Lower lobe of right lung (tissue), 2 donors: ENCODE measurements around the gene SH3GL3. TPM values are rescaled to one million over a fixed set of nuclear protein-coding genes. Genes with fewer than 3 reads are reported as not detected.

Experiments used
- ATAC-seq, 2 donors: fragments of 200-7000 bp; cut with Tn5 transposase; one replicate each; pipeline ENCODE4 v1.9.1; 2020 to 2022; ENCODE audit warnings: mild to moderate bottlenecking in 2 of 2, moderate library complexity in 2 of 2
- DNase-seq: peaks from one replicate; pipeline ENCODE4 v3.0.0-alpha.2; 2020
- H3K27ac ChIP-seq: fragments of 200-600 bp; one replicate; pipeline ENCODE4 v1.8.0; 2022
- H3K27me3 ChIP-seq: fragments of 200-600 bp; one replicate; pipeline ENCODE4 v1.8.0; 2022; ENCODE audit warnings: low read depth
- H3K36me3 ChIP-seq: fragments of 200-600 bp; one replicate; pipeline ENCODE4 v1.8.0; 2022; ENCODE audit warnings: mild to moderate bottlenecking
- H3K4me1 ChIP-seq: fragments of 200-600 bp; one replicate; pipeline ENCODE4 v1.8.0; 2022
- H3K4me3 ChIP-seq: fragments of 200-600 bp; one replicate; pipeline ENCODE4 v1.8.0; 2022; ENCODE audit warnings: mild to moderate bottlenecking
- H3K9me3 ChIP-seq: fragments of 200-600 bp; one replicate; pipeline ENCODE4 v1.8.0; 2022
- intact Hi-C: fragments of 100-400 bp; cut with DNase I; formaldehyde crosslinking; loops from one replicate; pipeline ENCODE4 v1.11.0; 2022
- total RNA-seq: library from RNA; stranded (reverse); fragmentation: NEBNext Ultra II Directional; extraction: Animal tissue kit (Norgen Biotek cat#: 25700); gene quantifications from one replicate; pipeline ENCODE4 v1.2.1, GENCODE V29; 2021
- TF ChIP-seq, protein P1 (sequence below): fragments of 200-600 bp; IDR thresholded peaks from one replicate; pipeline ENCODE4 v1.8.0; 2022; ENCODE audit warnings: antibody characterized with exemption, mild to moderate bottlenecking
- donor health status: DM: no; HTN: yes; CAD: no; lungs with severe emphysema.

SH3GL3 gene
- total RNA-seq, 1 donor from 2014 or later = 2.6 TPM

DNA sequence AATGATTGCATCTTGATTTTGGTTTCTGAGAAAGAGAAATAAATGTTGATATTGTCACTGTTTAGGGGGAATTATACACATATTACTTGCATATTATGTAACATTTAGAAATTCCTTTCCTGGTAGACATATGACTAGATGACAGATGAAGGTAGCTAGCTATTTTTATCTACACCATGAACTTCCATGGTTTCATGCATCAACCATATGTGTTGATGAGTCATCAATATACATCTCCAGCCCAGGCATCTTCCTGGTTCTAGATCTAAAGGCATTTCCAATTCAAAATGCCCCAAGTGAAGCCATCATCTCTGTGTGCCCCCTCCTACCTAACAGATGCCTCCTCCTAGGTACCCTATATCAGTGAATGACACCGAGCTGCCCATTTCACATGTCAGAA is 197.3 kb downstream of the SH3GL3 start:
- H3K27ac ChIP-seq = no peak overlapping the region

GRCh38 chr15:83650831-83651230 is 203.7 kb downstream of the SH3GL3 start:
- Histone ChIP-seq H3K4me3 (no peak overlapping the region), H3K4me1 (no peaks in the 10 kb centered on the region), H3K27me3 (peaks cover 17% of the 10 kb centered on the region), H3K36me3 (no peaks in the 10 kb centered on the region), H3K27ac (no peak overlapping the region), H3K9me3 (no peaks in the 10 kb centered on the region)
- DNase-seq (no peak), ATAC-seq (no peak)
- intact Hi-C loops = no loop called here
- TF ChIP-seq, protein P1, sequence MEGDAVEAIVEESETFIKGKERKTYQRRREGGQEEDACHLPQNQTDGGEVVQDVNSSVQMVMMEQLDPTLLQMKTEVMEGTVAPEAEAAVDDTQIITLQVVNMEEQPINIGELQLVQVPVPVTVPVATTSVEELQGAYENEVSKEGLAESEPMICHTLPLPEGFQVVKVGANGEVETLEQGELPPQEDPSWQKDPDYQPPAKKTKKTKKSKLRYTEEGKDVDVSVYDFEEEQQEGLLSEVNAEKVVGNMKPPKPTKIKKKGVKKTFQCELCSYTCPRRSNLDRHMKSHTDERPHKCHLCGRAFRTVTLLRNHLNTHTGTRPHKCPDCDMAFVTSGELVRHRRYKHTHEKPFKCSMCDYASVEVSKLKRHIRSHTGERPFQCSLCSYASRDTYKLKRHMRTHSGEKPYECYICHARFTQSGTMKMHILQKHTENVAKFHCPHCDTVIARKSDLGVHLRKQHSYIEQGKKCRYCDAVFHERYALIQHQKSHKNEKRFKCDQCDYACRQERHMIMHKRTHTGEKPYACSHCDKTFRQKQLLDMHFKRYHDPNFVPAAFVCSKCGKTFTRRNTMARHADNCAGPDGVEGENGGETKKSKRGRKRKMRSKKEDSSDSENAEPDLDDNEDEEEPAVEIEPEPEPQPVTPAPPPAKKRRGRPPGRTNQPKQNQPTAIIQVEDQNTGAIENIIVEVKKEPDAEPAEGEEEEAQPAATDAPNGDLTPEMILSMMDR = no peak

More for the DNA sequence above, 197.3 kb downstream of the SH3GL3 start:
- ATAC-seq = no peak
- H3K9me3 ChIP-seq = peaks cover 5% of the 10 kb centered on the region
- no peak for DNase-seq
- no peaks in the 10 kb centered on the region for H3K4me1 ChIP-seq
- H3K4me3 ChIP-seq = no peak overlapping the region
- intact Hi-C loops = no loop called here
- no peaks in the 10 kb centered on the region for H3K36me3 ChIP-seq
- TF ChIP-seq, protein P1 = no peak
- H3K27me3 ChIP-seq = no peaks in the 10 kb centered on the region

DNA sequence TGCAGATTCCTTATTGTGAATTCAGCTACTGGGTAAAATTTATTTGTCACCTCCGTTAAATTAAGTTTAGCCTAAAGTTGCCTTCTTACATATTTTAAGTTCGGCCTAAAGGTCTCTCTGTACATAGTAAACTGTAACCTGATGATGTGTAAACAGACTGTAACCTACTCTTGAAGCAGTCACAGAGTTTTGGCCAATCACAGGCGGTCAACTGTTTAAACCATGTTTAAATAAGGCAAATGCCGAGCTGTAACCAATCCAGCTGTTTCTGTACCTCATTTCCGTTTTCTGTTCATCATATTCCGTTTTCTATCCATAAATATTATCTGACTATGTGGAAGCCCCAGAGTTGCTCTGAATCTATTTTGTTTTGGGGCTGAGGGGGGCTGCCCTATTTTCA is 204.4 kb downstream of the SH3GL3 start:
- no peaks in the 10 kb centered on the region for H3K4me1 ChIP-seq
- H3K4me3 ChIP-seq = no peak overlapping the region
- ATAC-seq (no peak), DNase-seq (no peak)
- intact Hi-C loops = no loop called here
- no peaks in the 10 kb centered on the region for H3K9me3 ChIP-seq
- TF ChIP-seq, protein P1 = no peak
- peaks cover 24% of the 10 kb centered on the region for H3K27me3 ChIP-seq
- H3K36me3 ChIP-seq = no peaks in the 10 kb centered on the region
- H3K27ac ChIP-seq = no peak overlapping the region

GRCh38 chr15:83652626-83653204 is 205.6 kb downstream of the SH3GL3 start:
- TF ChIP-seq, protein P1 = no peak
- Histone ChIP-seq H3K9me3 (no peaks in the 10 kb centered on the region), H3K4me3 (no peak overlapping the region), H3K36me3 (no peaks in the 10 kb centered on the region), H3K4me1 (no peaks in the 10 kb centered on the region), H3K27me3 (peaks cover 26% of the 10 kb centered on the region), H3K27ac (peak overlapping the region; percentile 14)
- DNase-seq (no peak), ATAC-seq (no peak)
- intact Hi-C loops = no loop called here

DNA sequence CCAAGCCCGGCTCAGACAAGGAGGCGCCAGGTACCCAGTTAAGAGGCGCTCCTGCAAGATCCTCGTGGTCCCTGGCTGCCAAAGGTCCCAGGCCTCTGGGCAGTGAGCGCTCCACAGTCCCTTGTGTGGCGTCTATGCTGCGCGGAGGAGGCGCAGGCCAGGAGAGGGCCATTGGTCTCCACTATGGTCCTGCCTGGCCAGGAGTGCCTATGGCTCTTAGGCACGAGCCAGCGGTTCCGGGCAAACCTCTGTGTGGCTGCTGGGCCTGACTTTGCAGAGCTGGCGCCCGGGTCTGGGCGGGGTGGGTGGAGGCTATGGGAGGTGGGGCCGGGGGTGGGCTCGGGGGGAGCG is 206.1 kb downstream of the SH3GL3 start:
- intact Hi-C loops = no loop called here
- TF ChIP-seq, protein P1 = no peak
- H3K4me1 ChIP-seq = no peaks in the 10 kb centered on the region
- H3K27me3 ChIP-seq = peaks cover 26% of the 10 kb centered on the region
- no peaks in the 10 kb centered on the region for H3K9me3 ChIP-seq
- ATAC-seq (peak; percentile 27 to 36), DNase-seq (no peak)
- H3K27ac ChIP-seq = peak overlapping the region; percentile 14
- peak overlapping the region; percentile 59 for H3K4me3 ChIP-seq
- no peaks in the 10 kb centered on the region for H3K36me3 ChIP-seq
